ENCODE results near the gene SPAG9.

Gene SPAG9

GRCh38 chr17:51120739-51121619, at the start of gene SPAG9:
Gene SPAG9 (minus strand): TSS chr17:51120868. CDS start chr17:51120656, 212 bp downstream.
- peak; percentile 77 for DNase-seq (ENCODE audit: low read depth, low spot score)

GRCh38 chr17:51169340-51169739, 48.7 kb upstream of the SPAG9 start:
- no peak for DNase-seq (ENCODE audit: low read depth, low spot score)

- DNase-seq (ENCODE audit: low read depth, low spot score): peak; percentile 47
Observed at GRCh38 chr17:51166987-51167931, 46.6 kb upstream of the SPAG9 start.

GRCh38 chr17:51166198-51166986, 45.7 kb upstream of the SPAG9 start, which contains the start of gene NME2:
Gene NME2 (plus strand): TSS chr17:51166411. CDS start chr17:51166831, 420 bp downstream.
- peak; percentile 37 for DNase-seq (ENCODE audit: low read depth, low spot score)

- DNase-seq (ENCODE audit: low read depth, low spot score): no peak
Observed at GRCh38 chr17:51165680-51166197, 45.1 kb upstream of the SPAG9 start.

- no peak for DNase-seq (ENCODE audit: low read depth, low spot score)
Observed at GRCh38 chr17:51164911-51165679, 44.4 kb upstream of the SPAG9 start.

GRCh38 chr17:51161541-51161940, 40.9 kb upstream of the SPAG9 start:
- DNase-seq (ENCODE audit: low read depth, low spot score): no peak

- no peak for DNase-seq (ENCODE audit: low read depth, low spot score)
Observed at GRCh38 chr17:51159604-51160003, 38.9 kb upstream of the SPAG9 start.

- no peak for DNase-seq (ENCODE audit: low read depth, low spot score)
Observed at GRCh38 chr17:51155416-51155815, 34.7 kb upstream of the SPAG9 start.

GRCh38 chr17:51154176-51154575, 33.5 kb upstream of the SPAG9 start:
- DNase-seq (ENCODE audit: low read depth, low spot score): no peak

GRCh38 chr17:51153210-51154072, 32.8 kb upstream of the SPAG9 start, which contains the start of gene NME1:
Gene NME1 (plus strand): TSS chr17:51153559. CDS start chr17:51155655, 2,096 bp downstream.
- peak; percentile 96 for DNase-seq (ENCODE audit: low read depth, low spot score)

- DNase-seq (ENCODE audit: low read depth, low spot score): no peak
Observed at GRCh38 chr17:51152766-51153209, 32.1 kb upstream of the SPAG9 start.

GRCh38 chr17:51150932-51151331, 30.3 kb upstream of the SPAG9 start:
- no peak for DNase-seq (ENCODE audit: low read depth, low spot score)

- DNase-seq (ENCODE audit: low read depth, low spot score): no peak
Observed at GRCh38 chr17:51149163-51149562, 28.5 kb upstream of the SPAG9 start.

- DNase-seq (ENCODE audit: low read depth, low spot score): no peak
Observed at GRCh38 chr17:51147650-51148049, 27.0 kb upstream of the SPAG9 start.

GRCh38 chr17:51144266-51145022, 23.8 kb upstream of the SPAG9 start:
- no peak for DNase-seq (ENCODE audit: low read depth, low spot score)

GRCh38 chr17:51142597-51142996, 21.9 kb upstream of the SPAG9 start:
- no peak for DNase-seq (ENCODE audit: low read depth, low spot score)

- no peak for DNase-seq (ENCODE audit: low read depth, low spot score)
Observed at GRCh38 chr17:51135956-51136355, 15.3 kb upstream of the SPAG9 start.
